ENCODE results near the gene TTC39B.
A peak's percentile ranks its signal among the peaks of the same experiment; 100 is the strongest.
"Not testable (repeated sequence)": the region's sequence is repeated elsewhere in the genome, so short reads cannot be mapped to it uniquely, and the experiment has no call there.

TTC39B gene

DNA sequence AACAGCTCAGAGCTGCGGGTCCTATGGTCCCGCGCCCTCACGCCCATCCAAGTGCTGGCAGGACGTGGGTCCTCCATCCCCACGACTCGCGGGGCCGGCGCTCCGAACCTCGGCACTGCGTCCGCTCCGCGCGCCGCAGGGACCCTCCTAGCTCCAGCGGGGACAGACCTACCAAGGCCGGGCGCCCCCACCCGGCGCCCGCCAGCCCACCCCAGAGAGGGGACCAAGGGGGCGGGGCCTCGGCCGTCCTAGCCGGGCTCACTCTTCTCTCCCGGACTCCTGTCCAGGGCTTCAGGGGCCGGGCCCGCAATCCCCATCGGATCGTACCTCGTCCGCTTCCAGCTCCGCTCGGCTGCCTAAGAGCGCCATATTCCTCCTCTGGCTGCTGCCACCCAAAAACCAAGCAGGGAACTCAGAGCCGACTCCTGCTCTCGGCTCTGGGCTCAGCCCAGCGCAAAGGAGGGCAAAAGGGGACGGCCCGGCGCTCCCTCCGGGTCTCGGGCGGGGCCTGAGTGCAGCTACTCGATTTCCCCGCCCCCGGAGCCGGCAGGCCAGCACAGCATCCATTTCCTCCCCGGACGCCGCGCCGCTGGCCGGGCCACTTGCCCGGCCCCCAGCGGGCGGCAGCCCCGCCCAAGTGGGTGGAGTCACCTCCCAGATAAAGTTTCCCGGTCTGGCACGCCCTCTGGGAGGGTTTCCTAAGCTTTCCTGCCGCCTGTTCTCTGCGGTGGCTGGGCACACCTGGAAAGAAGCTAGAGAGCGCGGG is at the start of gene TTC39B:
Gene TTC39B, minus strand, starts transcription at position 460 of the 766 bp plus-strand sequence. Its CDS starts 91 bp downstream, at position 369.
- DNase-seq (ENCODE audit: low read depth): peak; percentile 86

DNA sequence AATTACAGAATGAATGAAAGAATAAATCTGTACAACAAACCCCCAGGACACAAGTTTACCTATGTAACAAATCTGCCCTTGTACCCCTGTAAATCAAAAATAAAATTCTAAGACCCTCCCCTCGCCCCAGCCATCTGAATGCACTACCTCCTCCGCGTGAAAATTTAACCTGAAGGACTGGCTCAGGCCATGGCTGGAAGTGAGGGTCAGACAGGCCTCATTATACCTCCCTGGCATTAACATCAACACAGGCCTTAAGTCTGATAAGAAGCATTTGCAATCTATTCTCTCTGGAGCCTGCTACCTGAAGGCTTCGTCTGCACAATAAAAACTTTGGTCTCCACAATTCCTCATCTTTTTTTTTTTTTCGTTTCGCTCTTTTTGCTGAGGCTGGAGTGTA is 48.7 kb upstream of the TTC39B start:
- DNase-seq (ENCODE audit: low read depth): no peak

DNA sequence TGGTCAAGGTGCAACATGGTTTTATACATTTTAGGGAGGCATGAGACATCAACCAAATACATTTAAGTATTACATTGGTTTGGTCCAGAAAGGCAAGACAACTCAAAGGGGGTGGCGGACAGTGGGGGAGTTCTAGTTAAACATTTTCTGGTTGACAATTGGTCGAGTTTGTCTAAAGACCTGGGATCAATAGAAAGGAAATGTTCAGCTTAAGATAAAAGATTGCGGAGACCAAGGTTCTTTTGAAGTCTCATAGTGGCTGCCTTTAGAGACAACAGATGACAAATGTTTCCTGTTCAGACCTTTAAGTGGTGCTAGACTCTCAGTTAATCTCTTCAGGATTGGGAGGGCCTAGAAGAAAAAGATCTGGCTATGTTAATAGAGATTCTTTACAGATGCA is 47.7 kb upstream of the TTC39B start:
- DNase-seq (ENCODE audit: low read depth): no peak

DNA sequence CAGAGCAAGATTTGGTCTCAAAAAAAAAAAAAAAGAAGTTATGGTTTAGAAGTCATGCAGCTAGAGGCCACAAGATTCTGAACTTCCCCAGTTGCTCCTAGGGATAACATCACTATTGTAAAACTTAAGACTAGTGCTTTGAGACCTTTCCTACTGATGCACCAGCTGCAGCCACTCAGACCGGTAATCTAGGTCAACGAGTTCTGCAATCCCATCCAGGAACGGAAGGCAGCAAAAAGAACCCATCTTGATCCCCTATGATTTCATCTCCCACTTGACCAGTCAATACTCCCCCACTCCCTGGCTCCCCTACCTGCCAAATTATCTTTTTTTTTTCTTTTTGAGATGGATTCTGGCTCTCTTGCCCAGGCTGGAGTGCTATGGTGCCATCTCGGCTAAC is 46.9 kb upstream of the TTC39B start:
- no peak for DNase-seq (ENCODE audit: low read depth)

DNA sequence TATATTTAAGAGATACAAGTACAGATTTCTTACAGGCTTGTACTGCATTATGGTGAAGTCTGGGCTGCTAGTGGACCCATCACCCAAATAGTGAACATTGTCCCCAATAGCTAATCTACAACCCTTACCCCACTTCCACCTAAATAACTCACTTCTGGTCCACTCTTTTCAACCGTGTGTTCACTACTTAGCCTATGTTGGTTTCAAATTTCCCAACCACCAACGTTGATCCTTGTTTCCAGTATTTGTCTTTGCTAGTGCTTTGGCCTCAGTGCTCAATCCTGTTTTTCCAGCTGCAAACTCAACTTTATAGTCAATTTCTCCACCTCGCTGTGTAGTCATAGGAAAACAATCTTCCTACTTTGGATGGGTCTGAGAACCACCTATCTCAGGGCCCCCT is 45.3 kb upstream of the TTC39B start:
- DNase-seq (ENCODE audit: low read depth): no peak

DNA sequence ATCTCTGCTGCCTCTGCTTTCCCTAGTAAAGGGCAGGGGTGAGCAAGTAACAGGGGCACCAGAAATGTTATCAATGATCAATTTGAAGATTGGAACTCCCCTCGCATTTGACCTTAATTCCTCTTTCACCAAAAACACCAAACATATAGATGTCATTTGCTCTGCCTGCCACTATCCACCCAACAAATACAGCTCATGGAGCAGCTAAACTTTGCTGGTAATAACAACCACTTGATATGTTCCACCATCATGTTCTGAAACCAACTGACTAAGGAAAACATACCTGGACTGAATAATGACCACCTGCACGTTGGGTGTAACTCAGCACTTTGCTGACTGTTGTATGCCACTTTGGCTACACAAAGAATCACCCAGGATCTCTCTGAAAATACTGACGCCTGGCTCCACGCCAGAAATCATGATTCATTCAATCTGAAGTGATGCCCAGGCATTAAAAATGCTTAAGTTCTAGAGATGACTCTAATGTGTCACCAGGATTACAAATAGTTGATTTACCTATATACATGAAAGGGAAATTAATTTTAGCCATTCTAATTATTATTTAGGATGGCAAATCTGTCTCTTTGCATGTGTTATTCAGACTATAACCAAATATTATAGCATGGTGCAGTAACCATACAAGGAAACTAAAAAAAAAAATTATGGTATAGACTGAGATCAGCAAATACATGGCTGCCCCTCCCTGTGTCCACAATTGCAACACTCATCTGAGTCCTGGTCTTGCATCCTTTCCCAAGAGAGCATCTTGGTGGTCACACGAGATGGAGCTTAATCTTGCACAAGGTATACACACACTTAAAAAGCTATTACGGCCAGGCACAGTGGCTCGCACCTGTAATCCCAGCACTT is 43.1 kb upstream of the TTC39B start:
- peak; percentile 13 for DNase-seq (ENCODE audit: low read depth)

DNA sequence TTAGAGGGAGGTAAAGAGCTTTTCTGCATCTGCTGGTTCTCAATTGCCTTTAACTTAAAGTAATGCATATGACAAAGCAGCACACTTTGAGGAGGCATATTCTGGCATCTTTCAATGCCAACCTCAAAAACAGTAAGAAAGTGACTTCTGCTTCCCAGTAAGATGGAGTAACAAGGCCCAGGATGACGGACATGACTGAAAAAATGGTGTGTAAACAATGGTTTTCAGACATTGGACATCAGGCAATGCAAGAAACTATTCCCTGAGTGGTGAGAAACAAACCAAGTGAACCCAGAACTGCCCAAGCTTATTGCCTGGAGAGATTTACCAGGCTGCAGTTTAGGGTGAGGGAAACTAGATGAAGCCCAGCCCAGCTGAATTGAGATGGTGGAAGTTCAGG is 39.8 kb upstream of the TTC39B start:
- no peak for DNase-seq (ENCODE audit: low read depth)

DNA sequence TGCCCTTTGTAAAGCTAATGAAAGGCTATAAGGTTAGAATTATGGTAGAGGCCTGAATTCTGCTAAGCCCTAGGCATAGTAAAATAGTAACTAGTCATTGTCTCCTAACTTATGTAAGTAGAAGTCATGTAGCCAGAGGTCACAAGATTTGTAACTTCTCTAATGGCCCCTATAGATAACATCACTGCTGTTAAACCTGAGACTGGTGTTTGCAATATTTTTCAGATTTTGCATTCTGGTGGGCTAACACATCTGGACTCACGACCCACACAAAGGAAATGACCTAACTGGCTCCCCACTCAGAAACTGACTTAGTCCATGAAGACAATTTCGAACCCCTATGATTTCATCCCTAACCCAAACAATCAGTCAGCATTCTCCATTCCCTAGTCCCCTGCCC is 37.2 kb upstream of the TTC39B start:
- DNase-seq (ENCODE audit: low read depth): no peak

DNA sequence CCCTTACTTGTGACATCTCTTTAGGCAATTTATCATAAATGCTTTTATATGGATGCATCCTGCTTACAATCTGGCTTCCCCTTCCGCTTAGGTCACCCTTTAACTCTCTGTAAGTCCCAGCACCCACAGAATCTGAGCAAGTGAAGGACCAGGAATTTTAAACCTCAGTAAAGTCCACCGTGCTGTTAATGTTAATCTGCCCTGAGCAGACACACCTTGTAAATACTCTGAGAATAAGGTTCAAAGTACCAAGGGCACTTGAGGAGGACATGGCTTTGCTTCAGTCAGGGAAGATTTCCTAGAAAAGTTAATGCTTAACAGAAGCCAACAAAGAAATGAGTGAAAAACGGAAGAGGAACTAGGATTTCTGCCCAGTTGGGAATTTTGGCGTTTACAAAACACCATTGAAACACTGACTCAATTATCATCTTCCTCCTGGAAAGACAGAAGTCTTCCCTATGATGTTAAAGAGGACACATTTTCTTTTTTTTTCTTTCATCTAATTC is 26.4 kb upstream of the TTC39B start:
- no peak for DNase-seq (ENCODE audit: low read depth)

DNA sequence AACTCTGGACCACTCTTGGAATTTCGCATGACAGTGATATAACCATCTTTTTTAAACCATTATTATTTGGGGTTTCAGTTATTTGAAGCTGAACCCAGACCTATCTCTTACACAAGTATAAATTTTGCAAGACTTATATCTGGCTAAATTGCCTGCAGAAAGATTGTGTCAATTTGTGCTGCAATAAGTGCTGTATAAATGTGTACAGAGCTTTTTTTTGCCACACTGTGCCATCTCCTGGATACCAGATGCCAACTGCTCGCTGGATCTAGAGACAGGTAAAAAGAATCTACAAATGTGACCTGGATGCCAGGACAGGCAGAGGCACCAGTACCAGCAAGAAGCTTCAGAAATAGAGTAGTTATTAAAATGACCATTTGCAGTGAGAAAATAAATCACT is 25.9 kb upstream of the TTC39B start:
- no peak for DNase-seq (ENCODE audit: low read depth)

DNA sequence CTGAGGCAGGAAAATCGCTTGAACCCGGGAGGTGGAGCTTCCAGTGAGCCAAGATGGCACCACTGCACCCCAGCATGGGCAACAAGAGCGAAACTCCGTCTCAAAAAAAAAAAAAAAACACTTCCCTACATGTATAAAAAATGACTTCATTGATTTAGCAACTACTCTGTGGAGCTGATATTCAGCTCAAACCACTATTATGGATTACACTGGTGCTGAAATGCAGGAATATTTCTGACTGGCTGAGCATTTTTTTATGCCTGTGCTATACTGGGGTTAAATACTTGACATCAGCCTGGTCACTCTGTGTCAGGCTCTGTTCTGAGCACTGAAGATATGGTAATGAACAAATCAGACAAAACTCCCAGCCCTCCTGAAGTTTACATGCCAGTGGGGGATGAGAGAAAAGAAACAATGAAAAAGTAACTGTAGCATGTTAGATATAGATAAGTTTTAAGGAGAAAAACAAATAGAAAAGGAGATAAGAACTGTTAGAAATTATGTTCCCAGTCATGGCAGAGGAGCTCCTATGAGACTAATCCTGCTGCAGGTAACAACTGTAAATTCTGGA is 22.6 kb upstream of the TTC39B start:
- no peak for DNase-seq (ENCODE audit: low read depth)

DNA sequence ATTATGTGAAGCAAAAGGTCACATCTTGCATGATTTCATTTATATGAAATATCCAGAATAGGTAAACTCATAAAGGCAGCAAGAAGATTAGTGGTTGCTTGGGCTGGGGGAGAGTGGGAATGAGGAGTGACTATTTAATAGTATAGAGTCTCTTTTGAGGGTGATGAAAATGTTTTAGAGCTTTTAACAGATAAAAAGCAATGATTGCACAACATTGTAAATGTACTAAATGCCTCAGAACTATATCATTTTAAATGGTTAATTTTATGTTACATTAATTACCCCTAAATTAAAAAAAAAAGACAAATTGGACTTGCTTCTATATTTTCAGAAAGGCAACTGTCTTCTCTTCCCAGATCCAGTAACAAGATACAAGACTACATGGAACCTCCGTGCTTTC is 21.9 kb upstream of the TTC39B start:
- no peak for DNase-seq (ENCODE audit: low read depth)

DNA sequence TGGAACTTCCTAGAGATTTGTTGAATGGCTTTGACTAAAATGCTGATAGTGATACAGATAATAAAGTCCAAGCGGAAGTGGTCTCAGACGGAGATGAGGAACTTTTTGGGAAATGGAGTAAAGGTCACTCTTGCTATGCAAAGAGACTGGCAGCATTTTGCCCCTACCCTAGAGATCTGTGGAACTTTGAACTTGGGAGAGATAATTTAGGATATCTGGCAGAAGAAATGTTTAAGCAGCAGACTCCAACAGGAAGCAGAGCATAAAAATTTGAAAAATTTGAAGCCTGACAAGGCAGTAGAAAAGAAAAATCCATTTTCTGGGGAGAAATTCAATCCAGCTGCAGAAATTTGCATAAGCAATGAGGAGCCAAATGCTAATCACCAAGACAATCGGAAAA is 15.7 kb upstream of the TTC39B start:
- DNase-seq (ENCODE audit: low read depth): not testable (repeated sequence)

DNA sequence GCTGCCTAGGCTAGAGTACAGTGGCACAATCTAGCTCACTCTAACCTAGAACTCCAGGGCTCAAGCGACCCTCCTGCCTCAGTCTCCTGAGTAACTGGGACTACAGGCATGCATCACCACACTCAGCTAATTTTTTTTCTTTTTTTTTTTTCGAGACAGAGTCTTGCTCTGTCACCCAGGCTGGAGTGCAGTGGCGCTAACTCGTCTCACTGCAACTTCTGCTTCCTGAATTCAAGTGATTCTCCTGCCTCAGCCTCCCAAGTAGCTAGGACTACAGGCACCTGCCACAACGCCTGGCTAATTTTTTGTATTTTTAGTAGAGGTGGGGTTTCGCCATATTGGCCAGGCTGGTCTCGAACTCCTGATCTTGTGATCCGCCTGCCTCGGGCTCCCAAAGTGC is 12.6 kb upstream of the TTC39B start:
- DNase-seq (ENCODE audit: low read depth): not testable (repeated sequence)

DNA sequence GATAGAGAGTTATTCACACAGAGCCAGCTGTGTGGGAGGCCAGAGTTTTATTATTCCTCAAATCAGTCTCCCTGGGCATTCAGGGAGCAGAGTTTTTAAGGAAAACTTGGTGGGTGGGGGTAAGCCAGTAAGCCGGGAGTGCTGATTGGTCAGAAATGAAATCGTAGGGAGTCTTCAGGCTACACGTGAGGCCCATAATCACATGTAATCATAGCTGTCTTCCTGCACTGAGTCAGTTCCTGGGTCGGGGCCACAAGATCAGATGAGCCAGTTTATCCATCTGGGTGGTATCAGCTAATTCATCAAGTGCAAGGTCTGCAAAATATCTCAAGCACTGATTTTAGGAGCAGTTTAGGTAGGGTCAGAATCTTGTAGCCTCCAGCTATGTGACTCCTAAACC is 10.8 kb upstream of the TTC39B start:
- DNase-seq (ENCODE audit: low read depth): no peak

DNA sequence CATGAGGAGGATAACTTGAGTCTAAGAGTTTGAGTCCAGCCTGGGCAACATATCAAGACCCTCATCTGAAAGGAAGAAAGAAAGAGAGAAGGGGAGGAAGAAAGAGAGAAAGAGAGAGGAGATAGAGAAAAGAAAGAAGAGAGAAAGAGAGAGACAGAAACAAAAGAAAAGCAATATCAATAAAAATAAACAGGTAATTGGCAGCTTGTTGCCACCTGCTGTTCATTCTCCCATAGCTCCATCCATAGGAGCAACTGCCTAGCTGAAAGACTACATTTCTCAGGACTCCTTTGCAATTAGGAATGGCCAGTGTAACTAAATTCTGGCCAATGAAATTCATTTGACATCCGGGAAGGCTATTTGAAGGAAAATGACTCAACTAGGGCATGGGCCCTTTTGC is 4.6 kb upstream of the TTC39B start:
- DNase-seq (ENCODE audit: low read depth): no peak

DNA sequence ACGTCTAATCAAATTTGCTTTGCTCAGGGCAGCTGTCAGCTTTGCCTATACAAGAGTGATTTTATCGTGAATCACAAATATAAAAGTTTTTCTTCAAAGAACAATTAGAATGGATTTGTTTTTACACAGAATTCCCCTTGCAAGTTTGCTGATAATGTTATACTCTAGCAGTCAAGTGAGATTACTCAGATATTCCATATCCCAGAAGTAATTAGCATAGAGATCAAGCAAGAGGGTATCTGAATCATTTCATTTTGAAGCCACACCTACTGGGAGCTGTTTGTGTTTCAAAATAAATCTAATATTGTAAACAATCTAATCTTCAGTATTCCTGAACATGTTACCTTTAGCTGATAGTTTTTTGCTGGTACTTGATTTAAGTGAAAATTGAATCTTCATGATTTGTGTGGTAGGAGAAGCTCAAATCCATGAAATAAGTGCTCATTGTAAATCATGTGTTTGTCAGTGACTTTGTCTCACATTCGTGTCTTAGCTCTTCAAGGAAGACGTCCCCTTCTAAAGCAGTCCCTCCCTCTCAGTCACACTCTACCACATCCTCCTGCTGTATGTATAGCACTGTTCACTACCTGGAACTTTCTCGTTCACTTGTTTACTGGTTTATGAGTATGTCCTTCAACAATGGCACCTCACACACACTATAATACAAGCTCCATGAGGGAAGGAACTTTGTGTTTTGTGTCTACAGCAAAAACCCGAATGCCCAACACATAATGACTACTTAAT is 3.3 kb upstream of the TTC39B start:
- DNase-seq (ENCODE audit: low read depth): no peak

DNA sequence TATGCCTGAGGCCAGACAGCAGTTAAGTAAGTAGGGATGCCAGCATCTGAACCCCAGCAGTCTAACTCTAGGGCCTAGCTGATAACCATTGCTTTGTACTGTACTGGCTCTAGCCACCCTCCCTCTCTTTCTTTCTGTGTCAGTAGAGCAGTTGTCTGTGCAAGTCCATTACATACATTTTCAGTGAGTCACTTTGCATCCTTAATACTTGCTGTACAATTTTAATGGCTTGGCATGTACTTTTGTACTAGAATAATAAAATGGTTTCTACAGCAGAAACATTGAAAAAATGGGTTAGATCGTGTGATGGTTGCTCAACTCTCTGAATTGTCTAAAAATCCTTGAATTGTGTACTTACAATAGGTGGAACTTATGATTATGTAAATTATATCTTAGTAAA is 1.5 kb upstream of the TTC39B start:
- no peak for DNase-seq (ENCODE audit: low read depth)

DNA sequence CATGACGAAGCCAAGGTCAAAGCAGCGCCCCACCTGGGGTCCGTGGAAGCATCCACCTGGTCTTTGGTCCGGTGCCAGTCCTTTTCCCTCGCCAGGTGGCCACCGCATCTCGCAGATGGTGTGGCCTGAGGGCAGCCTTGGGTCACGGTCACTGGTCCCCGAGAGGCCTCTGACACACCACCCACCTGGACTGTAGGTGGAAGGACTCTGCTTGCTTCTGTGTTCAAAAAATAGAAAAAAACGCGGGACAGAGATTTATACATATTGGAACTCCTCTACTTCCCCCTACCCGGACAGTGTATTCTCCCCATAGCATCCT is 466 bp upstream of the TTC39B start:
- no peak for DNase-seq (ENCODE audit: low read depth)

DNA sequence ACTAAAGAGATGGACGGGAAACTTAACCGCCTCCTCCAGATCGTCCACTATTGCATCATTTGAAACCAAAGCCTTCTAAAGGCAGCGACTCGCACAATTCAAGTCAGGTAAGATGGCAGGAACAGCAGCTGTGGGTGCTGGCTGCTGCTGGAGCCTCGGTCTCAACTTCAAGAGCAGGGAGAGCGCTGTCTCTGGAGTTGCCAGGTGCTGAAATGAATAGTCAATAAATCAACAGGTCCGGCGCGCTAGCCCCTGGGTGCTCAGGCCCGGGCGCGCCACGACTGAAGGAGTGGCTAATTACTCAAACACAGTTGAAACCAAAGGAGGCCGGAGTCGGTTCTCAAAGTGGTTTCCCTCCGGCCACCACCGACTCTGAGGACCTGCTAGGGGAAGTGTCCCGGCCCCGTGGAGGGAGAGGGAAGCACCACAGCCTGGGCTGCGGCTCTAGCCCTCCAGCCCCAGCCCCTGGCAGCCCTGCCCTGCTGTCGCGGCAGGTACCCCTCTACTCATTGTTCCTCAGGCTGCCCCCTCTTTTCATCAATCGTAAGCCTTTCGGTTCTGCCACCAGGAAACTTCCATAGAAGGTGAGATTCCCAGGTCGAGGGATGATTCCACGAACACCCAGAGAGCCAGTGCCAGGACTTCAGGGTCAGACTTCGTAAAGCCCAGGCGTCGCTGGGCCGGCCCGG is 804 bp downstream of the TTC39B start:
- no peak for DNase-seq (ENCODE audit: low read depth)

DNA sequence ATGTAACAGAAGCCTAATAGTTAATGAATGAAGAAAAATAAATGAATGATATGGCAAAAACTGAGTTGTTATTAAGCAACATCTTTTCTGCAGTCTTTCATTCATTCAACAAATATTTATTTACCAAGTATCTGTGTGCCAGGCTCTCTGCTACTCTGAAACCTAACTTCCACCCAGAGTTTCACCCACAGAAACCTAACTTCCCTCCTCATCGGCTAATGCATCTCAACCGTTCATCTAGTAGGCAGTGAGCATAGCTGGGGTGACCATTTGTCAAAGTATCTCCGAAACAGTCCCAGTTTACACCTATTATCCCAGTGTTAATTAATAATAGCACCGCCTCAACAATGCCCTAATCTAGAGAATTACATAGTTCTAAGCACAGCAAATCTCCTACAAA is 1.5 kb downstream of the TTC39B start:
- no peak for DNase-seq (ENCODE audit: low read depth)

DNA sequence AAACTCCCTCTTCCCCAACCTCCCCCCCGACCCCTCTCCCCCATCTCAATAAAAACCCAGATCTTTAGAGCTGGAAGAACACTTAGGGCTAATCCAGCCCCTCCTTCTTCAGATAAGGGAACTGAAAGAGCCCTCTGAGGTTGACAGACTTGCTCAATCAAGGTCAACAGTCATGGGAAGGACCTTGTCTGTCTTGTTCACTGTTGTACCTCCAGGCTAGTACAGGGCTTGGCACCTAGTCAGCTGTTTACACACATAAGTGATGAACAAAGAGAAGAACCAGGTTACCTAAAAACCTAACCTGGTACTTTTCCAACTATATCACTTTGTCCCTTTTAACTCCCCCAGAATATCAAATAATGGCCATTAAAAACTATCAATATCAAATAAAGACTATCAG is 2.4 kb downstream of the TTC39B start:
- DNase-seq (ENCODE audit: low read depth): no peak

All from stromal cell of bone marrow (primary cell).